Astrocyte (in vitro differentiated cells and primary cell): Measurements from ENCODE around the gene CLTC.

Experiments used
- EZH2 ChIP-seq: IDR thresholded peaks from 2 replicates; pipeline ENCODE4 v1.6.1; 2012; ENCODE audit warnings: mild to moderate bottlenecking, low read length, inconsistent platforms; ENCODE audit not compliant: insufficient read depth
- TF ChIP-seq, protein P1 (sequence below): IDR thresholded peaks from 2 replicates; pipeline ENCODE4 v1.5.1; 2011; ENCODE audit warnings: low read depth, mild to moderate bottlenecking, inconsistent platforms, low read length, moderate library complexity; ENCODE audit not compliant: insufficient read depth

- TF ChIP-seq, protein P1, sequence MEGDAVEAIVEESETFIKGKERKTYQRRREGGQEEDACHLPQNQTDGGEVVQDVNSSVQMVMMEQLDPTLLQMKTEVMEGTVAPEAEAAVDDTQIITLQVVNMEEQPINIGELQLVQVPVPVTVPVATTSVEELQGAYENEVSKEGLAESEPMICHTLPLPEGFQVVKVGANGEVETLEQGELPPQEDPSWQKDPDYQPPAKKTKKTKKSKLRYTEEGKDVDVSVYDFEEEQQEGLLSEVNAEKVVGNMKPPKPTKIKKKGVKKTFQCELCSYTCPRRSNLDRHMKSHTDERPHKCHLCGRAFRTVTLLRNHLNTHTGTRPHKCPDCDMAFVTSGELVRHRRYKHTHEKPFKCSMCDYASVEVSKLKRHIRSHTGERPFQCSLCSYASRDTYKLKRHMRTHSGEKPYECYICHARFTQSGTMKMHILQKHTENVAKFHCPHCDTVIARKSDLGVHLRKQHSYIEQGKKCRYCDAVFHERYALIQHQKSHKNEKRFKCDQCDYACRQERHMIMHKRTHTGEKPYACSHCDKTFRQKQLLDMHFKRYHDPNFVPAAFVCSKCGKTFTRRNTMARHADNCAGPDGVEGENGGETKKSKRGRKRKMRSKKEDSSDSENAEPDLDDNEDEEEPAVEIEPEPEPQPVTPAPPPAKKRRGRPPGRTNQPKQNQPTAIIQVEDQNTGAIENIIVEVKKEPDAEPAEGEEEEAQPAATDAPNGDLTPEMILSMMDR = no peak
- TF ChIP-seq EZH2 = no peak
Observed at GRCh38 chr17:59725691-59726090, 106.0 kb downstream of the CLTC start.
